Lower leg skin (tissue), 4 donors: ENCODE results near the gene HORMAD1. TPM values are rescaled to one million over a fixed set of nuclear protein-coding genes. Genes with fewer than 3 reads are reported as not detected.

Experiments
- DNase-seq, 2 donors: peaks; one replicate each; pipeline ENCODE4 v3.0.0-alpha.2; 2019; ENCODE audit warnings: low spot score in 2 of 2
- H3K4me3 ChIP-seq: fragments of 200-600 bp; sonication (generic); 2 replicates; pipeline ENCODE4 v1.5.1; 2017; ENCODE audit warnings: mild to moderate bottlenecking, low read depth; ENCODE audit not compliant: poor library complexity, severe bottlenecking
- POLR2A ChIP-seq, 2 donors: fragments of 450-650 bp; IDR thresholded peaks; one replicate each; pipeline ENCODE4 v1.6.1; 2016 to 2017; ENCODE audit warnings: antibody characterized with exemption in 2 of 2, mild to moderate bottlenecking in 1 of 2, moderate library complexity in 1 of 2
- WGBS, 2 donors: methylation state at CpG; one replicate each; pipeline ENCODE4 v1.1.5; 2018; 5-methylcytosine and 5-hydroxymethylcytosine counted together
- intact Hi-C: fragments of 100-400 bp; cut with DNase I; formaldehyde crosslinking; loops from one replicate; pipeline ENCODE4 v1.15.0; 2023; ENCODE audit warnings: low total_unique reads
- total RNA-seq, 4 donors: library from RNA; depleted of rRNA; stranded (reverse); fragments of >200 nt; gene quantifications; one replicate each; pipeline ENCODE4 v1.1.0, GENCODE V29; 2016
- TF ChIP-seq, protein P1 (sequence below), 3 donors: fragments of 450-650 bp; IDR thresholded peaks; one replicate each; pipeline ENCODE4 v1.5.1; 2016; ENCODE audit warnings: antibody characterized with exemption in 3 of 3, mild to moderate bottlenecking in 3 of 3, moderate library complexity in 2 of 3

The HORMAD1 gene
- total RNA-seq, 4 donors from 2014 or later: 1.5 to 7.7 (median 3.2) TPM

DNA sequence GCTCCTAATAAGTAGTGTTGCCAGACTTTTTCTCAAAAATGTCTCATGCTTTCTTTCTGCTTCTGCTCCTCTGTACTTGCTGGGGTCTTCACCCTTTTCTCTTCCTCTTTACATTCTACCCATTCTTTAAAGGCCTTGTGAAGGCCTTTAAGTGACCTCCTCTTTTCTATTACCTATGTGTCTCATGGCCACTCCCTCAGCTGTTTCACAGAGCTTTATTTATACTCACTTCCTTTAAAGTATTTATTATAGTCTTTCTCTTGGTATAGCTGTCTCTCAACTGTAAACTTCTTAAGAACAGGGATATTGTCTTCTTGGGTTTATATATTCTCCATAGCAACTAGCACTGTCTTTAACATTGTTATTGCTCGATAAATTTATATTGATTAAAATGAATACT is 24.5 kb downstream of the HORMAD1 start:
- intact Hi-C loops: no loop called here
- 17 to 24% methylated on average over 1 of the region's 1 CpG for WGBS, 2 donors

DNA sequence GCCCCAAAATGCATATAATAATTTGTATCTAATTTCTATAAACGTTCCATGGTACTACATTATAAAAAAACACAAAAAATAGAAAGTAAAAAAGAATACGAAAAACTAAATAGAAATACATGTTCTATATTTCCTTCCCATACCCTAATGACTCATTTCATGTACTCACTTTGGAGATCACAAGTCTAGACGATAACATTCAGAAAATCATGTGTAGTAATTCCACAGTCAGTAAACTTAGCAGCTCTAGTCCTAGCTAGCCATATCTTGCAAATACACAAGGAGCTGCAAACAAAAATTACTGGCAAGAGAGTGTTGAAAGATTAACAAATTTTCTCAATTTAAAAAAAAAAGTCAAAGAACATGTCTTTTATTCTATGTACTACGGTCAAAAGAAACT is 25.1 kb downstream of the HORMAD1 start:
- TF ChIP-seq POLR2A (IDR thresholded peaks at IDR 0.05): no peak
- TF ChIP-seq, protein P1, sequence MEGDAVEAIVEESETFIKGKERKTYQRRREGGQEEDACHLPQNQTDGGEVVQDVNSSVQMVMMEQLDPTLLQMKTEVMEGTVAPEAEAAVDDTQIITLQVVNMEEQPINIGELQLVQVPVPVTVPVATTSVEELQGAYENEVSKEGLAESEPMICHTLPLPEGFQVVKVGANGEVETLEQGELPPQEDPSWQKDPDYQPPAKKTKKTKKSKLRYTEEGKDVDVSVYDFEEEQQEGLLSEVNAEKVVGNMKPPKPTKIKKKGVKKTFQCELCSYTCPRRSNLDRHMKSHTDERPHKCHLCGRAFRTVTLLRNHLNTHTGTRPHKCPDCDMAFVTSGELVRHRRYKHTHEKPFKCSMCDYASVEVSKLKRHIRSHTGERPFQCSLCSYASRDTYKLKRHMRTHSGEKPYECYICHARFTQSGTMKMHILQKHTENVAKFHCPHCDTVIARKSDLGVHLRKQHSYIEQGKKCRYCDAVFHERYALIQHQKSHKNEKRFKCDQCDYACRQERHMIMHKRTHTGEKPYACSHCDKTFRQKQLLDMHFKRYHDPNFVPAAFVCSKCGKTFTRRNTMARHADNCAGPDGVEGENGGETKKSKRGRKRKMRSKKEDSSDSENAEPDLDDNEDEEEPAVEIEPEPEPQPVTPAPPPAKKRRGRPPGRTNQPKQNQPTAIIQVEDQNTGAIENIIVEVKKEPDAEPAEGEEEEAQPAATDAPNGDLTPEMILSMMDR (IDR thresholded peaks at IDR 0.05): no peak
- H3K4me3 ChIP-seq: no peak overlapping the region
- WGBS, 2 donors: 53 to 54% methylated on average over 4 of the region's 4 CpGs
- no peak for DNase-seq
- intact Hi-C loops: no loop called here

More for the DNA sequence above, 24.5 kb downstream of the HORMAD1 start:
- TF ChIP-seq POLR2A (IDR thresholded peaks at IDR 0.05): no peak
- TF ChIP-seq, protein P1 (IDR thresholded peaks at IDR 0.05): no peak
- no peak for DNase-seq
- H3K4me3 ChIP-seq: no peak overlapping the region

DNA sequence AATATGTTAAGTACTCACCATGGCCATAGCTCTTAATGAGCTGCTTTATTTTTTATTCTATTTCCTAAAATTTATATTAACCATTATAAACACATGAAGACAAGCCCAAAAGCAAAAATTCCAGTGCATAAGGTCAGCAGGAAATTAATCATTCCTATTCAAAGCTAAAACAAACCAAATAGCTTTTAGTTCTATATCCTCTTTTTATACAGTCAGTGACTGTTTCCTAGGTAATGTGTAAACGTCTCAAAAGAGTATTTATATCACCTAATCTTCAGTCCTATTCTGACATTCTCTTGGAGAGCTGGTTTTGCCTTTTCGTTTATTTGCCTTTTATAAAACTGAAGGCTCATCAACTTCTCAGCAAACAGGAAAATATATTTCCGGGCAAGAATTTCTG is 28.0 kb downstream of the HORMAD1 start:
- H3K4me3 ChIP-seq: no peak overlapping the region
- intact Hi-C loops: no loop called here
- DNase-seq: no peak
- WGBS, 2 donors: 72 to 73% methylated on average over 3 of the region's 3 CpGs
- TF ChIP-seq POLR2A (IDR thresholded peaks at IDR 0.05): no peak
- TF ChIP-seq, protein P1 (IDR thresholded peaks at IDR 0.05): no peak

DNA sequence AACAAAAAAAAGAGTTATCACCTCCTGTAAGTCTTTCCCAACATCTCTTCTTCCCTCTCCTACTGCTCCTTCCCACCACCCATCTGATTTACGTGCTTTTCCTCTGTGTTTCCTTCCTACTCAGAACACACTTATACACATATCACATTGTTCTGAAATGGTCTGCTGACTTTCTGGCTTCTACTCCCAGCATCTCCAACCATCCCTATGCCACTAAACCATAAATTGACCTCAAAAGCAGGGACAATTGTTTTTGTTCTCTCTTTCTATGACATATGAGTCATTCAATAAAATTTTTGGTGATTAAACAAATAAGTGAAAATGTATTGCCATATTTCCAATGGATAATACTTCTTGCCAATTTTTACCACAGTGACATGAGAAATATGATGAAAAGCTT is 31.9 kb downstream of the HORMAD1 start:
- 78 to 86% methylated on average over 1 of the region's 1 CpG for WGBS, 2 donors
- intact Hi-C loops: no loop called here
- no peak for DNase-seq
- H3K4me3 ChIP-seq: no peak overlapping the region
- TF ChIP-seq POLR2A (IDR thresholded peaks at IDR 0.05): no peak
- TF ChIP-seq, protein P1 (IDR thresholded peaks at IDR 0.05): no peak

DNA sequence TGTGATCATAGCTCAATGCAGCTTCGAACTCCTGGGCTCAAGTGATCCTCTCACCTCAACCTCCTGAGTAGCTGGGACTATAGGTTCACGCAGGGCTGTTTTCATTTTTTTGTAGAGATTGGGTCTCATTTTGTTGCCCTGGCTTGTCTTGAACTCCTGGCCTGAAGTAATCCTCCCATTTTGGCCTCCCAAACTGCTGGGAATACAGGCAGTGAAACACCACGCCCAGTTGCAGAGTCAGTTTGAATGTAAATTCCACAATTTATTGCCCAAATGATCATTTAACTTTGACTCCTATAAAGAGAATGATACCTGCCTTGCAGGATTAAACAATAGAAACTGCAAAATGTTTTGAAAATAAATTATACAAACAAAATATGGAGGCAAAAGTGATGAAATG is 34.4 kb downstream of the HORMAD1 start:
- WGBS, 2 donors: 89 to 96% methylated on average over 3 of the region's 3 CpGs
- no peak overlapping the region for H3K4me3 ChIP-seq
- DNase-seq: no peak
- intact Hi-C loops: no loop called here
- no peak for TF ChIP-seq POLR2A (IDR thresholded peaks at IDR 0.05)
- TF ChIP-seq, protein P1 (IDR thresholded peaks at IDR 0.05): no peak

DNA sequence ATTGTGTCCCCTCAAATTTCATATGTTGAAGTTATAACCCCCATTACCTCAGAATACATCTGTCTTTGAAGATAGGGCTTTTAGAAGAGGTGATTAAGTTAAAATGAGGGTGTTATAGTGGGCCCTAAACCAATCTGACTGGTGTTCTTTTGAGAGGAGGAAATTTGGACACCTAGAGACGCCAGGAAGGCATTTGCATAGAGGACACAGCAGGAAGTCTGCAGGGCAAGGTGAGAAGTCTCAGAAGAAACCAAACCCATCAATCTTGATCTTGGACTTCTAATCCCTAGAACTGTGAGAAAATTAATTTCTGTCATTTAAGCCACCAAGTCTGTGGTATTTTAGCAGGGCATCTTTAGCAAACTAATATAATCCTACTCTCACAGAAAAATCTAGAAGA is 36.8 kb downstream of the HORMAD1 start:
- no peak overlapping the region for H3K4me3 ChIP-seq
- WGBS, 2 donors: 69 to 71% methylated on average over 1 of the region's 1 CpG
- DNase-seq: no peak
- TF ChIP-seq, protein P1 (IDR thresholded peaks at IDR 0.05): no peak
- TF ChIP-seq POLR2A (IDR thresholded peaks at IDR 0.05): no peak
- intact Hi-C loops: loop anchor here (2.0 kb wide), 1 partner anchor 27 kb away; no protein-coding TSS in a partner anchor
